ENCODE data around the gene SLC30A9. TPM values are rescaled to one million over a fixed set of nuclear protein-coding genes. Genes with fewer than 3 reads are reported as not detected.

The SLC30A9 gene
- total RNA-seq, 4 donors from 2014 or later = 24.5 to 35.6 (median 27.3) TPM

GRCh38 chr4:41969671-41970070 is 20.7 kb upstream of the SLC30A9 start:
- intact Hi-C loops (cut with DNase I; ENCODE audit: low total_unique reads) = no loop called here
- DNase-seq (no peak), ATAC-seq (no peak)
- Histone ChIP-seq H3K4me3 (no peak overlapping the region), H3K27me3 (no peaks in the 10 kb centered on the region), H3K27ac (no peak overlapping the region), H3K4me1 (no peaks in the 10 kb centered on the region), H3K36me3 (no peaks in the 10 kb centered on the region), H3K9me3 (no peaks in the 10 kb centered on the region)
- in situ Hi-C loops (cut with MboI; ENCODE audit: low sequenced_read_pairs in 4 of 4) = no loop called here
- TF ChIP-seq CTCF (IDR thresholded peaks at IDR 0.05 in 4 of 5, conservative IDR thresholded peaks at IDR 0.05 in 1 of 5) (no peak), POLR2A (IDR thresholded peaks at IDR 0.05) (no peak)

- H3K4me1 ChIP-seq = peaks cover 7 to 13% of the 10 kb centered on the region in 2 donors
- H3K36me3 ChIP-seq = no peaks in the 10 kb centered on the region
- H3K9me3 ChIP-seq = no peaks in the 10 kb centered on the region
- TF ChIP-seq POLR2A (IDR thresholded peaks at IDR 0.05) = no peak
- TF ChIP-seq CTCF (IDR thresholded peaks at IDR 0.05 in 4 of 5, conservative IDR thresholded peaks at IDR 0.05 in 1 of 5) = no peak
- no peaks in the 10 kb centered on the region for H3K27me3 ChIP-seq
- intact Hi-C loops (cut with DNase I; ENCODE audit: low total_unique reads) (no loop called here), in situ Hi-C loops (cut with MboI; ENCODE audit: low sequenced_read_pairs in 4 of 4) (no loop called here)
- ATAC-seq = no peak
- no peak overlapping the region for H3K27ac ChIP-seq
- DNase-seq = no peak
- H3K4me3 ChIP-seq = no peak overlapping the region
Measured at GRCh38 chr4:41975341-41975740, 15.0 kb upstream of the SLC30A9 start.

- Histone ChIP-seq H3K4me3 (no peak overlapping the region), H3K9me3 (no peaks in the 10 kb centered on the region), H3K27ac (no peak overlapping the region), H3K36me3 (no peaks in the 10 kb centered on the region), H3K27me3 (no peaks in the 10 kb centered on the region), H3K4me1 (peaks cover 7 to 13% of the 10 kb centered on the region in 2 donors)
- ATAC-seq (no peak), DNase-seq (no peak)
- intact Hi-C loops (cut with DNase I; ENCODE audit: low total_unique reads) (no loop called here), in situ Hi-C loops (cut with MboI; ENCODE audit: low sequenced_read_pairs in 4 of 4) (no loop called here)
- no peak for TF ChIP-seq CTCF (IDR thresholded peaks at IDR 0.05 in 4 of 5, conservative IDR thresholded peaks at IDR 0.05 in 1 of 5)
- TF ChIP-seq POLR2A (IDR thresholded peaks at IDR 0.05) = no peak
Measured at GRCh38 chr4:41976775-41977516, 13.4 kb upstream of the SLC30A9 start.

GRCh38 chr4:41977709-41978108 is 12.6 kb upstream of the SLC30A9 start:
- Histone ChIP-seq H3K4me1 (peaks cover 7 to 13% of the 10 kb centered on the region in 2 donors), H3K4me3 (no peak overlapping the region), H3K27me3 (no peaks in the 10 kb centered on the region), H3K9me3 (no peaks in the 10 kb centered on the region), H3K36me3 (no peaks in the 10 kb centered on the region), H3K27ac (no peak overlapping the region)
- intact Hi-C loops (cut with DNase I; ENCODE audit: low total_unique reads) = no loop called here
- in situ Hi-C loops (cut with MboI; ENCODE audit: low sequenced_read_pairs in 4 of 4) = no loop called here
- DNase-seq = no peak
- TF ChIP-seq POLR2A (IDR thresholded peaks at IDR 0.05) = no peak
- no peak for TF ChIP-seq CTCF (IDR thresholded peaks at IDR 0.05 in 4 of 5, conservative IDR thresholded peaks at IDR 0.05 in 1 of 5)
- ATAC-seq = no peak

GRCh38 chr4:41981456-41981855 is 8.9 kb upstream of the SLC30A9 start, which contains the start of gene DCAF4L1:
TSS of gene DCAF4L1 (plus strand) at chr4:41981756. CDS start at chr4:41981793, 37 bp downstream.
- ATAC-seq = no peak
- in situ Hi-C loops (cut with MboI; ENCODE audit: low sequenced_read_pairs in 4 of 4) (no loop called here), intact Hi-C loops (cut with DNase I; ENCODE audit: low total_unique reads) (no loop called here)
- Histone ChIP-seq H3K36me3 (no peaks in the 10 kb centered on the region), H3K4me1 (peaks cover 7 to 13% of the 10 kb centered on the region in 2 donors), H3K27ac (no peak within 1 kb of the TSS), H3K27me3 (no peaks in the 10 kb centered on the region), H3K4me3 (no peak within 1 kb of the TSS), H3K9me3 (no peaks in the 10 kb centered on the region)
- TF ChIP-seq CTCF (IDR thresholded peaks at IDR 0.05 in 4 of 5, conservative IDR thresholded peaks at IDR 0.05 in 1 of 5) (no peak), POLR2A (IDR thresholded peaks at IDR 0.05) (no peak)
- DNase-seq = no peak

All from gastrocnemius medialis (tissue), 4 donors.